ENCODE data around the gene CUTA. TPM values are rescaled to one million over a fixed set of nuclear protein-coding genes. Genes with fewer than 3 reads are reported as not detected.

CUTA gene
- total and polyA plus RNA-seq, 2 of the 13 experiments (the other 11 are each of a cell fraction or from before 2014, with no cell fraction given), result 170 to 180 TPM

GRCh38 chr6:33454009-33454946, 36.4 kb upstream of the CUTA start, which contains the start of gene ZBTB9 (continued):
- peak; percentile 28; the same call in 1 of the 2 replicates for TF ChIP-seq ZNF691 (CRISPR knock-in tag; IDR thresholded peaks at IDR 0.05; ENCODE audit: borderline replicate concordance, low read depth)
- TF ChIP-seq IRF1 (CRISPR knock-in tag; IDR thresholded peaks at IDR 0.05; ENCODE audit: low read depth), result 0 out of 2 replicates have a peak, but pooled peaks have one; percentile 82
- TF ChIP-seq ZNF124 (CRISPR knock-in tag; IDR thresholded peaks at IDR 0.05), result peak; percentile 96
- TF ChIP-seq ELF4 (CRISPR knock-in tag; IDR thresholded peaks at IDR 0.05; ENCODE audit: borderline replicate concordance), result no peak
- 0 out of 2 replicates have a peak, but pooled peaks have one; percentile 21 for TF ChIP-seq ZNF549 (CRISPR knock-in tag; IDR thresholded peaks at IDR 0.05)
- peak; percentile 95 for TF ChIP-seq ZNF781 (CRISPR knock-in tag; IDR thresholded peaks at IDR 0.05; ENCODE audit: borderline replicate concordance, not compliant biosample characterization)
- TF ChIP-seq AHDC1 (CRISPR knock-in tag; IDR thresholded peaks at IDR 0.05; ENCODE audit: borderline replicate concordance), result peak; percentile 4
- TF ChIP-seq NFYB (CRISPR knock-in tag; IDR thresholded peaks at IDR 0.05), result peak; percentile 97
- TF ChIP-seq ZNF770 (CRISPR knock-in tag; IDR thresholded peaks at IDR 0.05), result peak; percentile 56; the same call in 1 of the 2 replicates
- peak; percentile 88 for TF ChIP-seq SNAPC2 (CRISPR knock-in tag; IDR thresholded peaks at IDR 0.05)
- TF ChIP-seq CAMTA2 (CRISPR knock-in tag; IDR thresholded peaks at IDR 0.05; ENCODE audit: borderline replicate concordance), result no peak; the same call in 1 of the 2 replicates
- peak; percentile 71 for TF ChIP-seq TGIF2 (CRISPR knock-in tag; IDR thresholded peaks at IDR 0.05)
- 0 out of 2 replicates have a peak, but pooled peaks have one; percentile 51 for TF ChIP-seq PRDM4 (CRISPR knock-in tag; IDR thresholded peaks at IDR 0.05; ENCODE audit: borderline replicate concordance)
- TF ChIP-seq ZNF788 (CRISPR knock-in tag; IDR thresholded peaks at IDR 0.05; ENCODE audit: borderline replicate concordance), result peak; percentile 92; the same call in 1 of the 2 replicates
- TF ChIP-seq ZNF768 (CRISPR knock-in tag; IDR thresholded peaks at IDR 0.05), result peak; percentile 73; the same call in 1 of the 2 replicates

Measured in HepG2 (cell line).